HG02798 (cell line): ENCODE measurements around the gene NTRK1.

ENCODE experiments used
- ATAC-seq: cut with Tn5 transposase; IDR thresholded peaks from one replicate; pipeline ENCODE4 v1.9.1; 2021; ENCODE audit warnings: mild to moderate bottlenecking; ENCODE audit not compliant: unreplicated experiment, poor library complexity

Gene NTRK1

GRCh38 chr1:156836892-156837291 is 23.8 kb upstream of the NTRK1 start:
- ATAC-seq, result no peak

- ATAC-seq, result no peak
Measured at GRCh38 chr1:156838972-156839371, 21.7 kb upstream of the NTRK1 start.

GRCh38 chr1:156839426-156840109 is 21.1 kb upstream of the NTRK1 start:
- no peak for ATAC-seq

- ATAC-seq, result no peak
Measured at GRCh38 chr1:156840186-156840897, 20.3 kb upstream of the NTRK1 start.

GRCh38 chr1:156840898-156841279 is 19.8 kb upstream of the NTRK1 start:
- ATAC-seq, result no peak

GRCh38 chr1:156841295-156841855 is 19.3 kb upstream of the NTRK1 start:
- ATAC-seq, result no peak

- no peak for ATAC-seq
Measured at GRCh38 chr1:156842618-156843300, 17.9 kb upstream of the NTRK1 start.

GRCh38 chr1:156844102-156844501 is 16.6 kb upstream of the NTRK1 start:
- ATAC-seq, result no peak

- ATAC-seq, result no peak
Measured at GRCh38 chr1:156844638-156845037, 16.0 kb upstream of the NTRK1 start.

GRCh38 chr1:156845055-156845952 is 15.4 kb upstream of the NTRK1 start:
- no peak for ATAC-seq

- ATAC-seq, result no peak
Measured at GRCh38 chr1:156845953-156846545, 14.6 kb upstream of the NTRK1 start.

GRCh38 chr1:156846643-156847042 is 14.0 kb upstream of the NTRK1 start:
- ATAC-seq, result no peak

GRCh38 chr1:156847591-156848460 is 12.8 kb upstream of the NTRK1 start:
- ATAC-seq, result no peak

- no peak for ATAC-seq
Measured at GRCh38 chr1:156848461-156849150, 12.1 kb upstream of the NTRK1 start.

GRCh38 chr1:156849151-156849496 is 11.5 kb upstream of the NTRK1 start:
- no peak for ATAC-seq

GRCh38 chr1:156851779-156852417 is 8.8 kb upstream of the NTRK1 start:
- no peak for ATAC-seq

GRCh38 chr1:156852418-156852874 is 8.2 kb upstream of the NTRK1 start:
- ATAC-seq, result no peak

GRCh38 chr1:156853761-156854160 is 6.9 kb upstream of the NTRK1 start:
- no peak for ATAC-seq
